Activated T-cell treated with anti-CD3 and anti-CD28 coated beads for 1 hour (primary cell): ENCODE measurements around the gene RNF13.
"Not testable (repeated sequence)": the region's sequence is repeated elsewhere in the genome, so short reads cannot be mapped to it uniquely, and the experiment has no call there.

Experiments used
- DNase-seq: peaks from one replicate; pipeline ENCODE4 v3.0.0-alpha.2; 2020; ENCODE audit warnings: low read depth

The RNF13 gene

DNA sequence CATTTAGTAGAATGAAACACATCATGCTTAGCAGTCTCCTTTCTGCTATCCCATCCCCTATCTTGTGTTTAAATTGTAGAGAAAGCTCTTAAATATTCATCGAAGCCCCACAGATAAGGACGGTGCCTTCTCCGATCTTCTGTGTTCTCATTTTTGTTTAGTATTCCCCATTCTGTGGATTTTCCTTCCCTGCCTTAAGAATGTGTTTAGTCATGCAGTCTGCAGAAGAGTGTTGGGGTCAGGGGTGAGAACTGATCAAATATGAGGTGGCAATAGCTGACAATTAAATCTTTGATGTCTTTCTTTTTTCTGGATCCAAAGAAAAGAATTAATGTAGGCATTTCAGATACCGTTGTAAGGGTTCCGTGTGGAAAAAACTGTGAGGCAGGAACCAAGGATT is 11.4 kb upstream of the RNF13 start:
- DNase-seq = no peak

DNA sequence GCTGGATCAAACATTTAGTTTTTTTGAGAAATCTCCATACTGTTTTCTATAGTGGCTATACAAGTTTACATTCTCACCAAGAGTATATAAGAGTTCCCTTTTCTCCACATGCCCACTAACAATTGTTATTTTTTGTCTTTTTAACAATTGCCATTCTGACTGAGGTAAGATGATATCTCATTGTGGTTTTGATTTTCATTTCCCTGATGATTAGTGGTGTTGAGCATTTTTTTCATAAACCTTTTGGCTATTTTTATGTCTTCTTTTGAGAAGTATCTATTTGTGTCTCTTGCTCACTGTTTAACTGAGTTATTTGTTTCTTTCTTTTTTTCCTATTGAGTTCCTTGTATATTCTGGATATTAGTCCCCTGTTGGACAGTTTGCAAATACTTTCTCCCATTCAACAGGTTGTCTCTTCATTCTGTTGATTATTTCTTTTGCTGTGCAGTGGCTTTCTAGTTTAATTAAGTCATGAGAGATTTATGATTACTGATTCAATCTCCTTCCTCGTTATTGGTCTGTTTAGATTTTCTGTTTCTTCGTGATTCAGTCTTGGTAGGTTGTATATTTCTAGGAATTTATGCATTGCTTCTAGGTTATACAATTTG is 6.7 kb upstream of the RNF13 start:
- no peak for DNase-seq

DNA sequence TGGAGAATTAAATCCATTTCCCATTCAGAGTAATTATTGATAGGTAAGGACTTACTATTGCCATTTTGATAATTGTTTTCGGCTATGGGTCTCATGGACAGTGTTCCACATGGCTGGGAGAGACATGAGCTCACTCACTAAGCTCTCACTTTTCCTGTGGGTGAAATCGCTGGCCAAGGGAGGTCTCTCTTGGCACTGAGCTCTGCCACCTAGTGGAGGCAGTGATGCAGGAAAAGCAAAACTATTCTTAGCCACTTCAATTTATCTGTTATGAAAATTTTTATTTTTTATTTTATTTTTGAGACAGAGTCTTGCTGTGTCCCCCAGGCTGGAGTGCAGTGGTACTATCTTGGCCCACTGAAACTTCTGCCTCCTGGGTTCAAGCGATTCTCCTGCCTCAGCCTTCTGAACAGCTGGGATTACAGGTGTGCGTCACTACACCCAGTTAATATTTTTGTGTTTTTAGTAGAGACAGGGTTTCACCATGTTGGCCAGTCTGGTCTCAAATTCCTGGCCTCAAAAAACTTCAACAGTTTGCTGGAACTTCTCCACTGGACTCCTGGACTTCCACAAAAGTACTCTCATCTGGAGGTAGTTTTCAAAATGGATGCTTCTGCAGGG is 4.7 kb upstream of the RNF13 start:
- peak; percentile 38 for DNase-seq

DNA sequence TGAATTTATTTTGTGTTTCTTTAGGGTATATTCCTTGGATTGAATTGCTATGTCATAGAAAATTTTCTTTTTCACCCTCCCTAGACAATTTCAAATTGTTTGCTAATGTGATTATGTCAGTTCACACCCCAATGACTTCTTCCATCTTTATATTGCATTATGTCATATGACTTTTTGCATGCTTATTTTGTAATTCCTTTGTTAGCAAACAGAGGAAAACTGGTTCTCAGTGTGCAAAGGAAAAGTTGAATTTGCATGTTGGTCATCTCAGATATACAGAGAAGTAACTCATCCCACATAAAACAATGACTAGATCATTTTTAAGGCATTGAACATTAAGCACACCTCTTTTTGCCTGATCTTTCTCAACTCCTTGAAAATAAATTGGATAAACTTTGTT is 3.3 kb upstream of the RNF13 start:
- DNase-seq = no peak

DNA sequence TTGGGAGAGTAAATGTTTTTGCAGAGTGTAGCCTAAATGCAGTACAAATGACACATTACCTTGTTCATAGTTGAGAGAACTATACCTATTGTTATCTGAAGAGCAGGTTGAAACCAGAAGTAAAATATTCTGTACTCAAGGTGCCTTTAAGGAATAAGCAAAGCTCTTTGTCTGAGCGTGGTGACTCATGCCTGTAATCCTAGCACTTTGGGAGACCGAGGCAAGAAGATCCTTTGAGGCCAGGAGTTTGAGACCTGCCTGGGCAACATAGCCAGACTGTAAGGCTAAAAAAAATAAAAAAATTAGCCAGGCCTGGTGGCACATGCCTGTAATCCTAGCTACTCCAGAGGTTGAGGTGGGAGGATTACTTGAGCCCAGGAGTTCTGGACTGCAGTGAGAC is 2.2 kb upstream of the RNF13 start:
- no peak for DNase-seq

DNA sequence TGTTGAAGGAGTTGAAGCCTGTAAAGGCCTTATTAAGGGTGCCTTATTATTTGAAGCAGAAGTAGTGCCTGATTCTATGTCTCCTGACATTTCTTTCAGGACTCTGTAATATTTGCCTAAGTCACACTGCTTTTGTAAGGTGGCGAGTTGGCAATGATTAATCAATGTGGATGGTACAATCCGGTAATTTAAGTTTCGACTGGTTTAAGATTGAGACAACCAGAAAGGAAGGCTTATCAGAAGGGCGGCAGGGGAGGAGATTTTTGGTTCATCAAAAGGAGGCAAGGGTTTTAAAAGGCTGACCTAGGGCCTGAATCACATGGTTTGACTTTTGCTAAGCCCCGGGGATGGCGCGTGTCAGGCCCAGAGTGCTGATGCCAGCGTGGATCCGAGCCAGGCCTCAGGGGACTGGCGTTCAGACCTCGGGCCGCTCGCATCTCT is 830 bp upstream of the RNF13 start:
- DNase-seq = no peak

DNA sequence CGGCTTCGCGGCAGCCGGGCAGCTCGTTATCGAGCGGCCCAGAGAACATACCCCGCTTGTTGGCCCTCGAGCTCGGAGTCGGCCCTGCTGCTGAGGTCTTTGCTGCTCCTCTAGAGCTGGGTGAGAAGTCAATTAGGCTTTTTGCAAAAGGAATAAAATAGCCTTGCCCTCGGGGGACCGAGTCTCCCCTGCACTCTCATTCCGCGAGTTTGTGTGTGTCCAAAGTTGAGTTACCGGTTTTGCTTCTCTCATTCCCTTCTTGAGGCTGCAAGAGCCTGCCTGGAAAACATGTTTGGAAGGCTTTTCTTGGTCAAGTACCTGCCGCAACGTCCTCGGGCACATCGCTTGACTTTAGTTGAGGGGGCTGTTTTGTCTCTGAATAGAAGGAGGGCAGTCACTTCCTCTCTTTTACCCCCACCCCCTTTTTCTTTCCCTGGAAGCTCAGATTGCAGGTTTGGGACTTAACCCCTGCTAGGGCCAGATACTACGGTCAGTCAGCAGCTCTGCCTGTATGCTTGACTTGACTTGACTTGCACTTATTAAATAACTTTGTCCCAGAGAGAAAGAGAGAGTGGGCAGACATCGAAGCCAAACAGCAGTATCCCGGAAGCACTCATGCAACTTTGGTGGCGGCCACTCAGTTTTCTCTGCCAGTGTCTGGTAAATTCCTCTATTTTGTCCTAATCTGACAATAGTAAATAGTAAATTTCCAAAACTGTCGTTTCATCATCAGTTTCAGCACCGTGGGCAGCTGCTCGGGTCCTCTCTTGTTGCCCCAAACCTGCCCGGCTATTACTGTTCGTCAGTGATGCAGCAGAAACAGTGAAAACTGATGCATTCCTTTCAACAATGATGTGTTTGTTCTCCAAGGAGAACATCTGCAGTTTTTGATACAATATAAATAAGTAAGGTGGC is 609 bp downstream of the RNF13 start:
- no peak for DNase-seq

DNA sequence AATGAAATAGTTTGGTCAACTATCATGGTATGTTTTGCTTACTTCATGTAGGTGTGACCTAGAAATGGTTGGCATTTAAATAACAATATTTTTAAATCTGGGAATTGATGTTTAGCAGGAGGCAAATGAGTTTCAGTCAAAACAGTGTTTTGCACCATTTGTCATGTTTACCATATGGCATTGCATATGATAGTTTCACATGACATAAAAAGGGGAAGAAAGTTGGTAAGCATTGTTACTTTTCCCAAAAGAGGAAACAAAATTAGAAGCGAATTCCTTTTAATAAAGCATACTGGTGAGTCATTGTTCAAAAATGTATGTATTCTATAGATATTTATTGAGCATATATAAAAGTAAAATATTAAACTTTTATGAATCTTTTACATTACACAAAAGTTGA is 2.3 kb downstream of the RNF13 start:
- no peak for DNase-seq

DNA sequence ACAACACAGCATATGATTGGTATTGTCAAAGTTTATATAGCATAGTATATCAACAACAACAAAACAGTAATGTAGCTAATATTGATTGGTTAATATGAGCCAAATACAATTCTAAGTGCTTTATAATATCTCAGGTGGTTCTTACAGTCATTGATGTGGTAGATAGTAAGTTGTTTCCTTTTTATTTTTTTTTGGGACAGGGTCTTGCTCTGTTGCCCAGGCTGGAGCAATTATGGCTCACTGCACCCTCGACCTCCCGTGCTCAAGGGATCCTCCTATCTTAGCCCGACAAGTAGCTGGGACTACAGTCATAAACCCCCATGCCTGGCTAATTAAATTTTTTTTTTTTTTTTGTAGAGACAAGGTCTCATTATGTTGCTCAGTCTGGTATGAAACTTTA is 2.7 kb downstream of the RNF13 start:
- no peak for DNase-seq

DNA sequence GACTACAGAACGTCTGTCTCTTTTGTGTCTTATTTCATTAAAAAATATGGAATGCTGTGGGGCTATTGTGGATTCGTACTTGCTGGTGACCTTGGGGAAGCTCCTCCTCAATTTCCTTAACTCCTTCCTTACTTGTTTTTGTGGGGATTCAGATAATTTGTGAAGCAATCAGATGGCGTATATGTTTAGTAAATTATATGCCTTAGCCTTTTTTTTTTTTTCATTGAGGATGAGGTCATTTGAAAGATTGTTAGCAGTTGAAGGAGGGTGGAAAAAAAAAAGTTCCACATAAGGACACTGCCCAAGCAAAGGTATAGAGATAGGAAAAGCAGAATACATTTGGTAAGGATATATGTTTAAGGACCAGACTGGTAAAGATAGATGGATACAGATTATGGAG is 3.3 kb downstream of the RNF13 start:
- no peak for DNase-seq

DNA sequence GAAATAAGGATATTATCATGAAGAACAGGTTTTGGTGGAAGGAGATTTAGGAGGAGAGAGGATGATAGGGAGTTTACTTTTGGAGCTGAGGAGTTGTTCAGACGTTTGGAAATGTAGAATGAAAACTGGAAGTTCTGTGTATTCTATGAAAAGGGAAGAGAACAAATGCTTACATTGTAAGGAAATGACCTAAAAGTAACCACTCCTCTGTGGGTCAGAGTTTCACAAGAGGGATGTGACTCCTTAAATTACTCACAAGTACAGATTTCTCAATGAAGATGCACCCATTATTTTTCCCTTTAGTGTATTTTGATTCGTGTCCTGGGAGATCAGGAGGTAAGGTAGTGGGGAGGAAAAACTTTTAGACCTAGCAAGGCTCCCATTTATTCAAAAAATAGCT is 4.0 kb downstream of the RNF13 start:
- no peak for DNase-seq

DNA sequence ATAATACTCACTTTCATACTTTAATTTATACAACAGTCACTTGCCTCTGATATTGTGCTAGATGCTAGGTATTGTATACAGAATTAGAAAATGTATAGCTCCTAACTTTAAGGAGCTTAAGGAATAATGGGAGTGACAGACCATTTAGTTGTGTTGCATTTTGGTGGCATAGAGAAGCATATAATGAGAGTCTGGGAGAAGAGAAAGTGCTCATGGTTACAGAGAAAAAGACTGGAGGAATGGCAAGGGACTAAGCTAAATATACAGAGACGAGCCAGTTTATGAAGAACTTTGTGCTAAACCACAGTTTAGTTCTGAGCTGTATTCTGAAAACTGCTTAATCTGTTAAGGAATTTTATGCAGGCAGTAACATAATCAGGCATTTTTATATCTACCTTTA is 6.4 kb downstream of the RNF13 start:
- no peak for DNase-seq

DNA sequence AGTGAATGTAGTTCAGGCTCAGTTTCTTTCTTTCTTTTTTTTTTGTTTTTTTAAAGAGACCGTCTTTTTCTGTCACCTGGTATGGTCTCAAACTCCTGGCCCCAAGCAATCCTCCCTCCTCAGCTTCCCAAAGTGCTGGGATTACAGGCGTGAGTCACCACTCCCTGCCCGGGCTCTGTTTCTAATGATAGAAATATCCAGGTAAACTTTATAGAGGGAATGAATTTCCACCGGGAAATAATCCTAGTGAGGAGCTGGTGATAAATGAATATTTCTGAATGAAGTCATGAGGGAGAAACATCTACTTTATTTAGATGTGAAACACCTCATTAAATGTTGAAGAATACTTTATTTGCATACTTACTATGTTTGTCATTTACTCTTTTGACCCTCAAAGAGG is 7.2 kb downstream of the RNF13 start:
- no peak for DNase-seq

DNA sequence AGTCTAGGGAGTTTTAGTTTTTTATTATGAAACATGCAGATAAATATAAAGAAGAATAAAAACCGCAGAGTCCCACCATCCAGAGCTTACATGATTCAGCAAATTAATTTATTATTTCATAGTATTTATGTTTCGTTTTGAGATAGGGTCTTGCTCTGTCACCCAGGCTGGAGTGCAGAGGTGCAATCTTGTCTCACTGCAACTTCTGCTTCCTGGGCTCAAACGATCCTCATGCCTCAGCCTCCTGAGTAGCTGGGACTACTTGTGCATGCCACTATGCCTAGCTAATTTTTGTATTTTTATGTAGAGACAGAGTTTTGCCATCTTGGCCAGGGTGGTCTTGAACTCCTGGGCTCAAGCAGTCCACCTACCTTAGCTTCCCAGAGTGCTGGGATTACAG is 13.6 kb downstream of the RNF13 start:
- no peak for DNase-seq

DNA sequence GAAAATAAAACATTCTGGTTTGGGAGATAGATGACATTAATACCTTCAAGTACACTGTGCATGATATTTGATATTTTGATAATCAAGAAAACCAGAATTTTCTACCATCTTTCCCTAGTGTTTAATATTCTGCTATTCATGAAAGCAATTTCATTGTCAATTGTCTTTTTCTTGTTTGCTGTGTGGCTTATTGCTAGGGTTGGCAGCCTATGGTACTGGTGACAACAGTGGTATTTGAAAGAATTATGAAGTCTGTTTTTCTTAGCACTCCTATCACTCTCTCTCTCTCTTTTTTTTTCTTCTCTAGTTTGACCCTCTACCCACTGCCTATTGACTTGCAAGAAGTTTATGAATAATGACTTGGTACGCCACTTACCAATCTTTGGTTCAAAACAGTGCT is 15.4 kb downstream of the RNF13 start:
- DNase-seq = no peak

DNA sequence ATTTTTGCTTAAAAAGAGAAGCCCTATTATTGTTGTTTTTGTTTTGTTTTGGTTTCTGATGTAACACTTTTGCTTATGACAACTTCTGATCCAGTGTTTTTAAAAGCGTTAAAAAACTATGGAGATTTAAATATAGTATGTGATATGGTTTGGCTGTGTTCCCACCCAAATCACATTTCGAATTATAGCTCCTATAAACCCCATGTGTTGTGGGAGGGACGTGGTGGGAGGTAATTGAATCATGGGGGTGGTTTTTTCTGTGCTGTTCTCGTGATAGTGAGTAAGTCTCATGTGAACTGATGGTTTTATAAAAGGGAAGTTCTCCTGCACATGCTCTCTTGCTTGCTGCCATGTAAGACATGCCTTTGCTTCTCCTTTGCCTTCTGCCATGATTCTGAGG is 16.6 kb downstream of the RNF13 start:
- DNase-seq = not testable (repeated sequence)

DNA sequence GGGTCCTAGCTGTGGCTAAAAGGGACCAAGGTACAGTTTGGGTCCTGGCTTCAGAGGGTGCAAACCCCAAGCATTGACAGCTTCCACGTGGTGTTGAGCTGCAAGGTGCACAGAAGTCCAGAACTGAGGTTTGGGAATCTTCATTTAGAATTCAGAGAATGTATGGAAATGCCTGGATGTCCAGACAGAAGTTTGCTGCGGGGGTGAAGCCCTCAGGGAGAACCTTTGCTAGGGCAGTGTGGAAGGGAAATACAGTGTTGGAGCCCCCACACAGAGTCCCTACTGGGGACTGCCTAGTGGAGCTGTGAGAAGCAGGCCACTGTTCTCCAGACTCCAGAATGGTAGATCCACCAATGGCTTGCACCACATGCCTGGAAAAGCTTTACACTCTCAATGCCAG is 17.9 kb downstream of the RNF13 start:
- no peak for DNase-seq

DNA sequence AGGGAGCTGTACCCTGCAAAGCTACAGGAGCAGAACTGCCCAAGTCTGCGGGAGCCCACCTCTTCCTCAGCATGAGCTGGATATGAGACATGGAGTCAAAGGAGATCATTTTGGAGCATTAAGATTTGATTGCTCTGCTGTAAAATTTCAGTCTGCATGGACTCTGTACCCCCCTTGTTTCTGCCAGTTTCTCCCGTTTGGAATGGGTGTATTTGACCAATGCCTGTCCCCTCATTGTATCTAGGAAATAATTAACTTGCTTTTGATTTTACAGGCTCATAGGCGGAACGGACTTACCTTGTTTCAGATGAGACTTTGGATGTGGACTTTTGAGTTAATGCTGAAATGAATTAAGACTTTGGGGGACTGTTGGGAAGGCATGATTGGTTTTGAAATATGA is 18.3 kb downstream of the RNF13 start:
- no peak for DNase-seq

DNA sequence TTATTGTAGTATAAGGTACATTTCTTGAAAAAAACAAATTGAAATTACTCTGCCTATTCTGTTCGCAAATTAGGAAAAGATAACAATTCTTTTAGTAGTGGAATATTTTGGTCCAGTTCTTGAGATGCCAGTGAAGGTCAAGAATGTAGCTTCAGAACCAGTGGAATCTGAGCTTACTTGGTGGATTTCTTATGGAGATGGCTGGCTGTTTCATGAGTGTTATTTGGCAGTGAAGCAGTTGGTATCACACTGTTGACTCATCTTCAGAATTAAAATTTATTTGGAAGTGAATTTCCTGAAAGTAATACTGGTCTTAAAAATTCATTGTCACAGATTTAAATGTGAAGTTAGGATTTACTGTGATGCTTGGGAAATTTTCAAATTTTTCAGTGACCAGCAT is 19.1 kb downstream of the RNF13 start:
- DNase-seq = no peak

DNA sequence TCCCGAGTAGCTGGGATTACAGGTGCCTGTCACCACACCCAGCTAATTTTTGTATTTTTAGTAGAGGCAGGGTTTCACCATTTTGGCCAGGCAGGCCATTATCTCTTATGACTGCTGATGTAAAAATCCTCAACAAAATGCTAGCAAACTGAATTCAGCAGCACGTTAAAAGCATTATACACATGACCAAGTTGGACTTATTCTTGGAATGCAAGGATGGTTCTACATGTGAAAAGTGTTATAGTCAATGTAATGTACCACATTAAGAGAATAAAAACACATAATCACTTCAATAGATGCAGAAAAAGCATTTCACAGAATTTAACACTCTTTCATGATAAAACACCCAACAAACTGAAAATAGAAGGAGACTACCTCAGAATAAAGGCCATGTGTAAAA is 20.2 kb downstream of the RNF13 start:
- no peak for DNase-seq

DNA sequence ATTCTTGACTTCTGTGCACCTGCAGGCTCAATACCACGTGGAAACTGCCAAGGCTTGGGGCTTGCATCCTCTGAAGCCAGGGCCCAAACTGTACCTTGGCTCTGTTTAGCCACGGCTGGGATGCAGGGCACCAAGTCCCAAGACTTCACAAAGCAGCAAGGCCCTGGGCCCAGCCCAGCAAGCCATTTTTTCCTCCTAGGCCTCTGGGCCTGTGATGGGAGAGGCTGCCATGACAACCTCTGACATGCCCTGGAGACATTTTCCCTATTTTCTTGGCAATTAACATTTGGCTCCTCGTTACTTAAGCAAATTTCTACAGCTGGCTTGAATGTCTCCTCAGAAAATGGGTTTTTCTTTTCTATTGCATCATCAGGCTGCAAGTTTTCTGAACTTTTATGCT is 25.5 kb downstream of the RNF13 start:
- not testable (repeated sequence) for DNase-seq

DNA sequence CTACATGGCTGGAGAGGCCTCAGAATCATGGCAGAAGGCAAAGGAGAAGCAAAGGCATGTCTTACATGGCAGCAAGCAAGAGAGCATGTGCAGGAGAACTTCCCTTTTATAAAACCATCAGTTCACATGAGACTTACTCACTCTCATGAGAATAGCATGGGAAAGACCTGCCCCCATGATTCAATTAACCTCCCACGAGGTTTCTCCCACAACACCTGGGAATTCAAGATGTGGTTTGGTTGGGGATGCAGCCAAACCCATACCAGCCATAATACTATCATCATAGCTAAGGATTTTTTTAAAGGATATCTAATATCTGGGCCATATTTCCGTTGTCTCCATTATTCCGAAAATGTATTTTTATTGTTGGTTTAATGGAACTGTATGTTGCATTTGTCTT is 26.5 kb downstream of the RNF13 start:
- not testable (repeated sequence) for DNase-seq

DNA sequence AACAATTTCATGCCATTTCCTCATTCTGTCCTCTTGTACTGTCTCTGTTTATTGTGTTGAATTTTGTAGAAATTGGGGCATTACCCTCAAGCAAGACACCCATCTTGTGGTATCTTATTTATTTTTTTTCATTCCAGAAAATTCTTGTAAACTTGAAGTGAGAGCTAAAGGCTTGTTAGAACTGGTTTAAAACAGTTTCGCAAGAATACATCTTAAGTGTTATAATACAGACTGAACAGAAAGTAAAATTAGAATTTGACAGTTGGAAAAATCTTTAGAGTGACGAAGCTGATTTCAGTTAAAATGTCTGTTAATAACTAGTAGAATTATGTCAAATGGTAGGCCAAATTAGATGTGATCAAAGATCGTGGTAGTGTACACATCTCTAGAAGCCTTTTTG is 26.9 kb downstream of the RNF13 start:
- no peak for DNase-seq
